B cell (primary cell): Measurements from ENCODE around the gene FADS1.

Experiments
- CTCF ChIP-seq: fragments of 200-600 bp; IDR thresholded peaks from one replicate; pipeline ENCODE4 v1.8.0; 2022; ENCODE audit warnings: antibody characterized with exemption, mild to moderate bottlenecking
- EZH2 ChIP-seq: IDR thresholded peaks from 2 replicates; pipeline ENCODE4 v1.6.1; 2012; ENCODE audit warnings: borderline replicate concordance, low read depth, mild to moderate bottlenecking, moderate library complexity, low read length; ENCODE audit not compliant: insufficient read depth, poor library complexity, severe bottlenecking

DNA sequence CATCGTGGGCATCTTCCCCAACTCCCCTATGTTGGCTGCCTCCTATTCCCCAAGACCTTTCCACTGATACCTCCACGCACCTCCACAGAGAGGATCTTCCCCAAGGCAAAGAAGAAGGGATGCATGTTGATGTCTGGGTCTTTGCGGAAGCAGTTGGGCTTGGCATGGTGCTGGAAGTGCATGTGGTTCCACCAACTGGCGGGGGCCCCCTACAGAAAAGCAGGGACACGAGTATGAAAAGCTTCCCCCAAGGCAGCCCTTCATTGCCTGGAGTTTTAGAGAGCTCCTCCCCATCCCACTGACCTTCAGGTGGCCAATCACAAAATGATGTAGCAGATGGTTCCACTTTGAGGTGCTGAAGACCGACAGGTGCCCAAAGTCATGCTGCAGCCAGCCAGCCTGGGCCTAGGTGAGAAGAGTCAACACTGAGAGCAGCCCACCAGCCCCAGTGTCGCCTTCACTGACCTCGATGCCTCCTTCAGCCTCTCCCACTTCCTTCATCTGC, 6.1 kb downstream of the FADS1 start:
- no peak for TF ChIP-seq CTCF
- TF ChIP-seq EZH2: no peak
